HS-27A (cell line): ENCODE results near the gene DSE.

Source experiments
- DNase-seq: peaks from one replicate; pipeline ENCODE4 v3.0.0-alpha.2; 2012; ENCODE audit warnings: low read depth, missing footprints

The DSE gene

GRCh38 chr6:116387374-116387773 lies 16.6 kb downstream of the DSE start:
- DNase-seq: no peak

- no peak for DNase-seq
Observed at GRCh38 chr6:116388924-116389323, 18.2 kb downstream of the DSE start.

GRCh38 chr6:116389357-116389756 lies 18.6 kb downstream of the DSE start:
- no peak for DNase-seq

GRCh38 chr6:116390581-116390980 lies 19.8 kb downstream of the DSE start:
- no peak for DNase-seq

GRCh38 chr6:116392132-116393013 lies 21.6 kb downstream of the DSE start:
- DNase-seq: no peak

- DNase-seq: no peak
Observed at GRCh38 chr6:116393430-116393829, 22.7 kb downstream of the DSE start.

GRCh38 chr6:116395647-116396046 lies 24.9 kb downstream of the DSE start:
- DNase-seq: no peak

- no peak for DNase-seq
Observed at GRCh38 chr6:116396441-116396840, 25.7 kb downstream of the DSE start.

- peak; percentile 66 for DNase-seq
Observed at GRCh38 chr6:116397914-116398313, 27.2 kb downstream of the DSE start.

GRCh38 chr6:116398316-116399010 lies 27.7 kb downstream of the DSE start:
- DNase-seq: no peak

GRCh38 chr6:116399287-116399686 lies 28.5 kb downstream of the DSE start:
- DNase-seq: no peak

- no peak for DNase-seq
Observed at GRCh38 chr6:116400328-116400727, 29.6 kb downstream of the DSE start.

GRCh38 chr6:116402108-116402937 lies 31.6 kb downstream of the DSE start:
- no peak for DNase-seq

- no peak for DNase-seq
Observed at GRCh38 chr6:116403205-116403604, 32.5 kb downstream of the DSE start.

- no peak for DNase-seq
Observed at GRCh38 chr6:116404696-116405095, 33.9 kb downstream of the DSE start.

- no peak for DNase-seq
Observed at GRCh38 chr6:116405138-116405537, 34.4 kb downstream of the DSE start.

- DNase-seq: no peak
Observed at GRCh38 chr6:116405652-116406356, 35.1 kb downstream of the DSE start.

GRCh38 chr6:116406678-116407345 lies 36.1 kb downstream of the DSE start:
- no peak for DNase-seq

- no peak for DNase-seq
Observed at GRCh38 chr6:116408491-116408890, 37.7 kb downstream of the DSE start.

- no peak for DNase-seq
Observed at GRCh38 chr6:116409756-116410155, 39.0 kb downstream of the DSE start.

GRCh38 chr6:116411284-116411623 lies 40.5 kb downstream of the DSE start:
- DNase-seq: no peak
